HepG2 (cell line): ENCODE measurements around the gene BNIP1. TPM values are rescaled to one million over a fixed set of nuclear protein-coding genes. Genes with fewer than 3 reads are reported as not detected.
A peak's percentile ranks its signal among the peaks of the same experiment; 100 is the strongest.

Source experiments
- AHR ChIP-seq: IDR thresholded peaks from 2 replicates; pipeline ENCODE4 v1.6.1; 2018; ENCODE audit warnings: missing genetic modification reagents, missing compliant biosample characterization
- ARID3A ChIP-seq: IDR thresholded peaks from 2 replicates; pipeline ENCODE4 v1.6.1; 2012; ENCODE audit warnings: low read depth, low read length, improper control_type of control experiment
- CBX5 ChIP-seq: sonication (generic); formaldehyde crosslinking; IDR thresholded peaks from 2 replicates; pipeline ENCODE4 v1.4.0; 2020; ENCODE audit warnings: missing genetic modification reagents, borderline replicate concordance
- CEBPB ChIP-seq: IDR thresholded peaks from 2 replicates; pipeline ENCODE4 v1.6.1; 2011; ENCODE audit warnings: low read depth, low read length, improper control_type of control experiment, borderline replicate concordance
- HNF4G ChIP-seq, 2 experiments: sonication (generic) in 1 of 2; formaldehyde crosslinking in 1 of 2; IDR thresholded peaks; 2 replicates each; pipeline versions ENCODE4 v1.4.0 to v1.6.1; 2011 to 2020; ENCODE audit warnings: borderline replicate concordance in 2 of 2, low read depth in 2 of 2, mild to moderate bottlenecking in 2 of 2, low read length in 1 of 2, missing genetic modification reagents in 1 of 2, moderate library complexity in 1 of 2
- HNRNPLL ChIP-seq: fragments of 200-400 bp; formaldehyde crosslinking; IDR thresholded peaks from 2 replicates; pipeline ENCODE4 v1.6.1; 2017; ENCODE audit warnings: mild to moderate bottlenecking, low read depth, low read length; ENCODE audit not compliant: poor library complexity, severe bottlenecking
- IKZF5 ChIP-seq: IDR thresholded peaks from 2 replicates; pipeline ENCODE4 v1.6.1; 2018; ENCODE audit warnings: missing genetic modification reagents, mild to moderate bottlenecking, missing compliant biosample characterization
- JARID2 ChIP-seq: sonication (generic); formaldehyde crosslinking; IDR thresholded peaks from 2 replicates; pipeline ENCODE4 v1.8.1; 2023; ENCODE audit warnings: missing genetic modification reagents, inconsistent platforms; ENCODE audit not compliant: insufficient replicate concordance
- KLF11 ChIP-seq: IDR thresholded peaks from 2 replicates; pipeline ENCODE4 v1.6.1; 2016; ENCODE audit warnings: missing compliant biosample characterization
- NFIB ChIP-seq: sonication (generic); formaldehyde crosslinking; IDR thresholded peaks from 2 replicates; pipeline ENCODE4 v1.9.0; 2021; ENCODE audit warnings: missing genetic modification reagents, mild to moderate bottlenecking, borderline replicate concordance
- RBM22 ChIP-seq: fragments of 200-400 bp; formaldehyde crosslinking; optimal IDR thresholded peaks from 2 replicates; pipeline ENCODE3; 2017; ENCODE audit warnings: mild to moderate bottlenecking, low read length, moderate library complexity
- SNAPC5 ChIP-seq: sonication (generic); formaldehyde crosslinking; IDR thresholded peaks from 2 replicates; pipeline ENCODE4 v1.8.1; 2023; ENCODE audit warnings: mild to moderate bottlenecking, missing genetic modification reagents, borderline replicate concordance
- SNRNP70 ChIP-seq: fragments of 200-400 bp; formaldehyde crosslinking; IDR thresholded peaks from 2 replicates; pipeline ENCODE4 v1.6.1; 2017; ENCODE audit warnings: mild to moderate bottlenecking, low read depth, low read length, moderate library complexity
- TARDBP ChIP-seq: sonication (generic); formaldehyde crosslinking; IDR thresholded peaks from 2 replicates; pipeline ENCODE4 v1.8.0; 2022; ENCODE audit warnings: mild to moderate bottlenecking, missing genetic modification reagents
- U2AF2 ChIP-seq: fragments of 200-400 bp; formaldehyde crosslinking; IDR thresholded peaks from 2 replicates; pipeline ENCODE4 v1.6.1; 2017; ENCODE audit warnings: low read depth, mild to moderate bottlenecking, low read length
- XBP1 ChIP-seq: sonication (generic); formaldehyde crosslinking; IDR thresholded peaks from 2 replicates; pipeline ENCODE4 v1.5.0; 2020; ENCODE audit warnings: missing genetic modification reagents
- ZBTB20 ChIP-seq: sonication (generic); formaldehyde crosslinking; IDR thresholded peaks from 2 replicates; pipeline ENCODE4 v1.8.1; 2023; ENCODE audit warnings: missing genetic modification reagents, low read depth, mild to moderate bottlenecking, borderline replicate concordance
- ZBTB43 ChIP-seq: sonication (generic); formaldehyde crosslinking; conservative IDR thresholded peaks from 2 replicates; pipeline ENCODE4 v1.4.0; 2020; ENCODE audit warnings: missing genetic modification reagents
- ZNF264 ChIP-seq: sonication (generic); formaldehyde crosslinking; IDR thresholded peaks from 2 replicates; pipeline ENCODE4 v1.4.0; 2020; ENCODE audit warnings: missing genetic modification reagents
- ZNF30 ChIP-seq: sonication (generic); formaldehyde crosslinking; IDR thresholded peaks from 2 replicates; pipeline ENCODE4 v1.5.0; 2020; ENCODE audit warnings: mild to moderate bottlenecking, missing genetic modification reagents
- ZNF597 ChIP-seq: sonication (generic); formaldehyde crosslinking; IDR thresholded peaks from 2 replicates; pipeline ENCODE4 v1.5.0; 2020; ENCODE audit warnings: missing genetic modification reagents
- ZNF652 ChIP-seq: IDR thresholded peaks from 2 replicates; pipeline ENCODE4 v1.6.1; 2016; ENCODE audit warnings: low read depth, borderline replicate concordance
- ZNF670 ChIP-seq: sonication (generic); formaldehyde crosslinking; IDR thresholded peaks from 2 replicates; pipeline ENCODE4 v1.8.0; 2022; ENCODE audit warnings: mild to moderate bottlenecking, missing genetic modification reagents, borderline replicate concordance
- polyA plus RNA-seq, 8 experiments: library from polyadenylated mRNA; depleted of rRNA in 3 of 8; stranded (reverse) in 7 of 8; unstranded in 1 of 8; fragments of >200 nt; fragmentation: Illumina TruSeq in 4 of 8; extraction: Trizol in 4 of 8; gene quantifications; 2 replicates each; pipeline versions ENCODE4 v1.2.1 to v1.2.3, GENCODE V29; 2011 to 2016; ENCODE audit warnings: low read depth in 4 of 8, missing spikeins in 1 of 8, mixed read lengths in 1 of 8; ENCODE audit not compliant: insufficient read depth in 1 of 8
- total RNA-seq, 5 experiments: library from RNA; depleted of rRNA; stranded (reverse); fragments of >200 nt; fragmentation: Illumina TruSeq; extraction: Trizol; gene quantifications; 2 replicates each; pipeline ENCODE4 v1.2.3, GENCODE V29; 2016; ENCODE audit warnings: low read depth in 1 of 5

Gene BNIP1
- total and polyA plus RNA-seq, 2 of the 13 experiments (the other 11 are each of a cell fraction or from before 2014, with no cell fraction given) = 13.2 to 16.9 TPM

- no peak for TF ChIP-seq ZNF597
- no peak for TF ChIP-seq NFIB
- TF ChIP-seq IKZF5 = peak; percentile 51; the same call in 1 of the 2 replicates
- no peak for TF ChIP-seq ZNF264 (CRISPR knock-in tag)
- peak; percentile 91 for TF ChIP-seq TARDBP (CRISPR knock-in tag)
- 0 out of 2 replicates have a peak, but pooled peaks have one; percentile 58 for TF ChIP-seq ZNF670 (CRISPR knock-in tag)
- no peak; the same call in 1 of the 2 replicates for TF ChIP-seq ZNF652 (CRISPR knock-in tag)
- no peak for TF ChIP-seq XBP1 (CRISPR knock-in tag)
- no peak for TF ChIP-seq ZBTB43 (CRISPR knock-in tag)
- TF ChIP-seq HNRNPLL = peak; percentile 44
- TF ChIP-seq HNF4G (IDR thresholded peaks at IDR 0.05; ENCODE audit: borderline replicate concordance, low read depth, low read length) = peak; percentile 37; the same call in 1 of the 2 replicates
- peak; percentile 70; the same call in 1 of the 2 replicates for TF ChIP-seq HNF4G (CRISPR knock-in tag; IDR thresholded peaks at IDR 0.05; ENCODE audit: borderline replicate concordance, low read depth)
- TF ChIP-seq ZNF30 = no peak
- peak; percentile 91; the same call in 1 of the 2 replicates for TF ChIP-seq CBX5
- TF ChIP-seq ZBTB20 (CRISPR knock-in tag) = peak; percentile 47; the same call in 1 of the 2 replicates
- TF ChIP-seq SNRNP70 = no peak
- no peak for TF ChIP-seq ARID3A
- TF ChIP-seq AHR (CRISPR knock-in tag) = 0 out of 2 replicates have a peak, but pooled peaks have one; percentile 41
- no peak for TF ChIP-seq RBM22
- TF ChIP-seq SNAPC5 (CRISPR knock-in tag) = no peak
- TF ChIP-seq JARID2 (CRISPR knock-in tag) = no peak
- TF ChIP-seq CEBPB = no peak
- 0 out of 2 replicates have a peak, but pooled peaks have one; percentile 63 for TF ChIP-seq U2AF2
- TF ChIP-seq KLF11 = no peak
Measured at GRCh38 chr5:173144200-173145176, at the start of gene BNIP1 (continued).
